ENCODE data around the gene RETN.

DNA sequence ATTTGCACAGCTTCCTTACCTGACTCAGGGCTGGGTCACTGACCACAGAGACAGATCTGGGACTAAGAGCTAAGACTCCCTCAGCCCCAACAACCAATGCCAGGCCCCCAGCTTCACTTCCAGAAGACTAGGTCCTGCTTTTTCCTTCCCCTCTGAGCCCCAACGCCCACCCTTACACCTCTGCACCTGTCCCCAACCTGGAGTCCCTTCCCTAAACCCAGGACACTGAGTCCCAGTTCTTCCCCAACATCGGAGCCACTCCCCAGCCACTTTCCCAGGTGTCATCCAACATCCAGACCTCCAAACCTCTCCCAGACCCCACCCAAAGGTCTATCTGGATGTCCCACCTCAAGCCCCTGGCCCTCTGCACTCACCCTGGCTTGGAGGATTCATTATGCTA, 30.2 kb downstream of the RETN start:
- no peak for TF ChIP-seq POLR2A (IDR thresholded peaks at IDR 0.05; ENCODE audit: low read length)
- no peak for TF ChIP-seq GATA1 (IDR thresholded peaks at IDR 0.05; ENCODE audit: low read depth, low read length)

Data from erythroblast (primary cell).